K562 (cell line): ENCODE measurements around the gene OR6S1. TPM values are rescaled to one million over a fixed set of nuclear protein-coding genes. Genes with fewer than 3 reads are reported as not detected.

Experiments used
- ATF7 ChIP-seq: fragments of 450-650 bp; IDR thresholded peaks from 2 replicates; pipeline ENCODE4 v1.7.1; 2014; ENCODE audit warnings: mild to moderate bottlenecking, moderate library complexity
- BDP1 ChIP-seq: IDR thresholded peaks from 3 replicates; pipeline ENCODE4 v1.6.1; 2011; ENCODE audit not compliant: insufficient read length, insufficient read depth
- BRD4 ChIP-seq: fragments of 200-600 bp; sonication (generic); IDR thresholded peaks from 2 replicates; pipeline ENCODE4 v1.6.1; 2017; ENCODE audit warnings: inconsistent platforms
- CHD4 ChIP-seq: fragments of 200-600 bp; sonication (generic); IDR thresholded peaks from 3 replicates; pipeline ENCODE4 v1.6.1; 2012; ENCODE audit warnings: low read depth, mild to moderate bottlenecking, mixed read lengths, low read length, inconsistent platforms; ENCODE audit not compliant: insufficient read depth, insufficient replicate concordance, poor library complexity, severe bottlenecking
- DPF2 ChIP-seq: fragments of 450-650 bp; IDR thresholded peaks from 2 replicates; pipeline ENCODE4 v1.6.1; 2016
- ETS2 ChIP-seq: IDR thresholded peaks from 2 replicates; pipeline ENCODE4 v1.6.1; 2016; ENCODE audit warnings: borderline replicate concordance, missing genetic modification characterization, mild to moderate bottlenecking, moderate library complexity, missing compliant biosample characterization; ENCODE audit not compliant: poor library complexity, severe bottlenecking
- ETV5 ChIP-seq: sonication (generic); formaldehyde crosslinking; IDR thresholded peaks from 2 replicates; pipeline ENCODE4 v1.4.0; 2020; ENCODE audit warnings: low read depth, mild to moderate bottlenecking, missing genetic modification reagents
- FOXA3 ChIP-seq, 2 experiments: fragments of 450-650 bp in 1 of 2; sonication (generic) in 1 of 2; formaldehyde crosslinking; IDR thresholded peaks in 1 of 2; conservative IDR thresholded peaks in 1 of 2; 2 replicates each; pipeline versions ENCODE4 v1.4.0 to v1.8.0; 2020 to 2022; ENCODE audit warnings: mild to moderate bottlenecking in 2 of 2, missing genetic modification reagents in 1 of 2
- L3MBTL2 ChIP-seq: fragments of 450-650 bp; IDR thresholded peaks from 2 replicates; pipeline ENCODE4 v1.6.1; 2016; ENCODE audit warnings: mild to moderate bottlenecking, moderate library complexity
- MTA3 ChIP-seq: fragments of 450-650 bp; formaldehyde crosslinking; IDR thresholded peaks from 2 replicates; pipeline ENCODE4 v1.6.1; 2017; ENCODE audit warnings: mild to moderate bottlenecking, borderline replicate concordance
- NFIC ChIP-seq: fragments of 450-650 bp; IDR thresholded peaks from 2 replicates; pipeline ENCODE4 v1.6.1; 2017; ENCODE audit warnings: mild to moderate bottlenecking, inconsistent platforms
- PHF21A ChIP-seq: fragments of 450-650 bp; IDR thresholded peaks from 2 replicates; pipeline ENCODE4 v1.6.1; 2017; ENCODE audit warnings: low read depth, borderline replicate concordance
- POLR2A ChIP-seq: fragments of 450-650 bp; conservative IDR thresholded peaks from 2 replicates; pipeline ENCODE4 v1.6.1; 2016
- PTTG1 ChIP-seq: fragments of 450-650 bp; IDR thresholded peaks from 2 replicates; pipeline ENCODE4 v1.6.1; 2016; ENCODE audit warnings: low read depth, mild to moderate bottlenecking, missing genetic modification characterization, missing compliant biosample characterization
- RBBP5 ChIP-seq: fragments of 200-600 bp; sonication (generic); IDR thresholded peaks from 2 replicates; pipeline ENCODE4 v1.6.1; 2012; ENCODE audit warnings: borderline replicate concordance, mild to moderate bottlenecking, low read length, control low read depth, inconsistent platforms; ENCODE audit not compliant: insufficient read depth, poor library complexity, severe bottlenecking
- RHOXF2B ChIP-seq: fragments of 250-450 bp; sonication (Bioruptor Pico); conservative IDR thresholded peaks from 2 replicates; pipeline ENCODE4 v1.5.1; 2021
- SAFB2 ChIP-seq: fragments of 200-400 bp; formaldehyde crosslinking; IDR thresholded peaks from 2 replicates; pipeline ENCODE4 v1.6.1; 2018; ENCODE audit warnings: borderline replicate concordance, low read length, low read depth, moderate library complexity; ENCODE audit not compliant: severe bottlenecking
- TBP ChIP-seq: optimal IDR thresholded peaks from 2 replicates; pipeline ENCODE3; 2011; ENCODE audit warnings: low read depth, low read length, improper control_type of control experiment
- XRCC5 ChIP-seq: fragments of 200-400 bp; formaldehyde crosslinking; IDR thresholded peaks from 2 replicates; pipeline ENCODE4 v1.6.1; 2017; ENCODE audit warnings: low read depth, mild to moderate bottlenecking, low read length
- ZNF121 ChIP-seq: sonication (generic); formaldehyde crosslinking; conservative IDR thresholded peaks from 2 replicates; pipeline ENCODE4 v1.8.0; 2022; ENCODE audit warnings: missing genetic modification reagents
- ZNF699 ChIP-seq: fragments of 250-450 bp; sonication (Bioruptor Pico); IDR thresholded peaks from 2 replicates; pipeline ENCODE4 v1.8.0; 2021; ENCODE audit warnings: mild to moderate bottlenecking, moderate library complexity; ENCODE audit not compliant: insufficient replicate concordance
- polyA plus RNA-seq, 8 experiments: library from polyadenylated mRNA; depleted of rRNA in 4 of 8; stranded (reverse) in 5 of 8; unstranded in 3 of 8; fragments of >200 nt; fragmentation: Nextera tagmentation in 2 of 8; fragmentation: Illumina TruSeq in 1 of 8; extraction: Ambion mirVana in 2 of 8; extraction: Trizol in 1 of 8; gene quantifications; 2 replicates each; pipeline versions ENCODE4 v1.2.1 to v1.2.3, GENCODE V29; 2011 to 2014; ENCODE audit warnings: inconsistent platforms in 1 of 8, missing spikeins in 1 of 8
- total RNA-seq, 7 experiments: library from RNA; depleted of rRNA in 6 of 7; stranded (reverse); fragments of >200 nt in 6 of 7; fragmentation: Illumina TruSeq in 2 of 7; extraction: Trizol in 2 of 7; gene quantifications; 2 replicates each; pipeline versions ENCODE4 v1.2.1 to v1.2.3, GENCODE V29; 2011 to 2021; ENCODE audit warnings: low replicate concordance in 1 of 7
- TF ChIP-seq, protein P1 (sequence below): fragments of 450-650 bp; formaldehyde crosslinking; IDR thresholded peaks from 2 replicates; pipeline ENCODE4 v1.4.0; 2022; ENCODE audit warnings: missing genetic modification characterization
- TF ChIP-seq, protein P2 (sequence below): fragments of 250-450 bp; sonication (Bioruptor Pico); IDR thresholded peaks from 2 replicates; pipeline ENCODE4 v1.9.0; 2021; ENCODE audit warnings: mild to moderate bottlenecking
- TF ChIP-seq, protein P3 (sequence below): fragments of 250-450 bp; sonication (Bioruptor Pico); IDR thresholded peaks from 2 replicates; pipeline ENCODE4 v1.5.0; 2021
- TF ChIP-seq, protein P4 (sequence below): fragments of 250-450 bp; sonication (Bioruptor Pico); IDR thresholded peaks from 2 replicates; pipeline ENCODE4 v1.5.0; 2021; ENCODE audit warnings: mild to moderate bottlenecking, borderline replicate concordance

The OR6S1 gene
- total and polyA plus RNA-seq, 9 of the 15 experiments (the other 6 are each of a cell fraction or from before 2014, with no cell fraction given): not detected

DNA sequence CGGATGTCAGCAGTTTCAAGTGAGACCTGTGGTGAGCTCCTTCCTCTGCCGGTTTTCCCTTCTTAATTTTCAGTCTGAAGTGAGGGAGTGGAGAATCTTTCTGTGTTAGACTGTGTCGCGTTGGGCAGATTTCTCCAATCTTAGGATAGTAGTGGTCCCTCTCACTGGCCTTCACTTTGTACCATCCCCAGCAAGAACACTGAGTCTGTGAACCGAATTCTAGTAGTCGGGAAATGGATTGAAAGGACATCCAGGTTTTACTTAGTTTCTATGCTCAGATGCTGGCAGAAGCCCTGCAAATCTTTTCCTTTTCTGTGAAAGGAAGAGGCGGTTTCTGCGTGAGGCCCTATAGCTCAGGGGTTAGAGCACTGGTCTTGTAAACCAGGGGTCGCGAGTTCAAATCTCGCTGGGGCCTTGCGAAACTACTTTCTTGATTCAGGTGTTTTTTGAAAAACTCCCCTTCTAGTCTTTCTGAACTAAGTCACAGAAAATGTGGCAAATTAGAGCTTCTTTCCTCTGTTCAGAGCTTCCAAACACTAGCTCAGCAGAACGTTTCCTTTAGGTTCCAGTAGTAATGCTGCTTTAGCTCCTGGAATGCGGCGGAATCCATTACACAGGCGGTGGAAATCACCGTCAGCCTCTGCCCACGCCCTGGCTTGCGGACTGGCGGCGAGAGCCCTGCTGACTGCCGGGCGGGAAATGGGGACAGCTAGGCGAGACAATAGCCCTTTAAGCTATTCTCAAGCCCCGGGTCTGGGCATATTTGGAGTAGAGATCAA, 40.0 kb upstream of the OR6S1 start (continued):
- TF ChIP-seq, protein P1, sequence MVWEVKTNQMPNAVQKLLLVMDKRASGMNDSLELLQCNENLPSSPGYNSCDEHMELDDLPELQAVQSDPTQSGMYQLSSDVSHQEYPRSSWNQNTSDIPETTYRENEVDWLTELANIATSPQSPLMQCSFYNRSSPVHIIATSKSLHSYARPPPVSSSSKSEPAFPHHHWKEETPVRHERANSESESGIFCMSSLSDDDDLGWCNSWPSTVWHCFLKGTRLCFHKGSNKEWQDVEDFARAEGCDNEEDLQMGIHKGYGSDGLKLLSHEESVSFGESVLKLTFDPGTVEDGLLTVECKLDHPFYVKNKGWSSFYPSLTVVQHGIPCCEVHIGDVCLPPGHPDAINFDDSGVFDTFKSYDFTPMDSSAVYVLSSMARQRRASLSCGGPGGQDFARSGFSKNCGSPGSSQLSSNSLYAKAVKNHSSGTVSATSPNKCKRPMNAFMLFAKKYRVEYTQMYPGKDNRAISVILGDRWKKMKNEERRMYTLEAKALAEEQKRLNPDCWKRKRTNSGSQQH (CRISPR knock-in tag): no peak
- TF ChIP-seq TBP: peak; percentile 99
- TF ChIP-seq POLR2A: no peak
- TF ChIP-seq PTTG1 (tag): no peak
- TF ChIP-seq ATF7: 0 out of 2 replicates have a peak, but pooled peaks have one; percentile 31
- no peak for TF ChIP-seq ZNF699
- TF ChIP-seq BRD4: peak; percentile 70; the same call in 1 of the 2 replicates
- TF ChIP-seq RBBP5: peak; percentile 16
- TF ChIP-seq CHD4: no peak
- TF ChIP-seq, protein P2, sequence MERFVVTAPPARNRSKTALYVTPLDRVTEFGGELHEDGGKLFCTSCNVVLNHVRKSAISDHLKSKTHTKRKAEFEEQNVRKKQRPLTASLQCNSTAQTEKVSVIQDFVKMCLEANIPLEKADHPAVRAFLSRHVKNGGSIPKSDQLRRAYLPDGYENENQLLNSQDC (CRISPR knock-in tag): no peak
- TF ChIP-seq NFIC: peak; percentile 51
- TF ChIP-seq ZNF121 (CRISPR knock-in tag): no peak
- TF ChIP-seq DPF2: no peak
- TF ChIP-seq RHOXF2B (CRISPR knock-in tag): no peak
- no peak for TF ChIP-seq MTA3
- TF ChIP-seq ETS2 (tag): no peak
- TF ChIP-seq, protein P3, sequence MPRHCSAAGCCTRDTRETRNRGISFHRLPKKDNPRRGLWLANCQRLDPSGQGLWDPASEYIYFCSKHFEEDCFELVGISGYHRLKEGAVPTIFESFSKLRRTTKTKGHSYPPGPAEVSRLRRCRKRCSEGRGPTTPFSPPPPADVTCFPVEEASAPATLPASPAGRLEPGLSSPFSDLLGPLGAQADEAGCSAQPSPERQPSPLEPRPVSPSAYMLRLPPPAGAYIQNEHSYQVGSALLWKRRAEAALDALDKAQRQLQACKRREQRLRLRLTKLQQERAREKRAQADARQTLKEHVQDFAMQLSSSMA (CRISPR knock-in tag): no peak
- TF ChIP-seq ETV5 (CRISPR knock-in tag): 0 out of 2 replicates have a peak, but pooled peaks have one; percentile 18
- no peak for TF ChIP-seq SAFB2
- TF ChIP-seq, protein P4, sequence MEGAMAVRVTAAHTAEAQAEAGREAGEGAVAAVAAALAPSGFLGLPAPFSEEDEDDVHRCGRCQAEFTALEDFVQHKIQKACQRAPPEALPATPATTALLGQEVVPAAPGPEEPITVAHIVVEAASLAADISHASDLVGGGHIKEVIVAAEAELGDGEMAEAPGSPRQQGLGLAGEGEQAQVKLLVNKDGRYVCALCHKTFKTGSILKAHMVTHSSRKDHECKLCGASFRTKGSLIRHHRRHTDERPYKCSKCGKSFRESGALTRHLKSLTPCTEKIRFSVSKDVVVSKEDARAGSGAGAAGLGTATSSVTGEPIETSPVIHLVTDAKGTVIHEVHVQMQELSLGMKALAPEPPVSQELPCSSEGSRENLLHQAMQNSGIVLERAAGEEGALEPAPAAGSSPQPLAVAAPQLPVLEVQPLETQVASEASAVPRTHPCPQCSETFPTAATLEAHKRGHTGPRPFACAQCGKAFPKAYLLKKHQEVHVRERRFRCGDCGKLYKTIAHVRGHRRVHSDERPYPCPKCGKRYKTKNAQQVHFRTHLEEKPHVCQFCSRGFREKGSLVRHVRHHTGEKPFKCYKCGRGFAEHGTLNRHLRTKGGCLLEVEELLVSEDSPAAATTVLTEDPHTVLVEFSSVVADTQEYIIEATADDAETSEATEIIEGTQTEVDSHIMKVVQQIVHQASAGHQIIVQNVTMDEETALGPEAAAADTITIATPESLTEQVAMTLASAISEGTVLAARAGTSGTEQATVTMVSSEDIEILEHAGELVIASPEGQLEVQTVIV (CRISPR knock-in tag): no peak
- no peak for TF ChIP-seq FOXA3 (CRISPR knock-in tag; conservative IDR thresholded peaks at IDR 0.05 in 1 of 2, IDR thresholded peaks at IDR 0.05 in 1 of 2)
- peak; percentile 59 for TF ChIP-seq BDP1
- TF ChIP-seq PHF21A: no peak
- no peak for TF ChIP-seq XRCC5
- TF ChIP-seq L3MBTL2: 0 out of 2 replicates have a peak, but pooled peaks have one; percentile 12
